ENCODE data around the gene B9D1.

The B9D1 gene

DNA sequence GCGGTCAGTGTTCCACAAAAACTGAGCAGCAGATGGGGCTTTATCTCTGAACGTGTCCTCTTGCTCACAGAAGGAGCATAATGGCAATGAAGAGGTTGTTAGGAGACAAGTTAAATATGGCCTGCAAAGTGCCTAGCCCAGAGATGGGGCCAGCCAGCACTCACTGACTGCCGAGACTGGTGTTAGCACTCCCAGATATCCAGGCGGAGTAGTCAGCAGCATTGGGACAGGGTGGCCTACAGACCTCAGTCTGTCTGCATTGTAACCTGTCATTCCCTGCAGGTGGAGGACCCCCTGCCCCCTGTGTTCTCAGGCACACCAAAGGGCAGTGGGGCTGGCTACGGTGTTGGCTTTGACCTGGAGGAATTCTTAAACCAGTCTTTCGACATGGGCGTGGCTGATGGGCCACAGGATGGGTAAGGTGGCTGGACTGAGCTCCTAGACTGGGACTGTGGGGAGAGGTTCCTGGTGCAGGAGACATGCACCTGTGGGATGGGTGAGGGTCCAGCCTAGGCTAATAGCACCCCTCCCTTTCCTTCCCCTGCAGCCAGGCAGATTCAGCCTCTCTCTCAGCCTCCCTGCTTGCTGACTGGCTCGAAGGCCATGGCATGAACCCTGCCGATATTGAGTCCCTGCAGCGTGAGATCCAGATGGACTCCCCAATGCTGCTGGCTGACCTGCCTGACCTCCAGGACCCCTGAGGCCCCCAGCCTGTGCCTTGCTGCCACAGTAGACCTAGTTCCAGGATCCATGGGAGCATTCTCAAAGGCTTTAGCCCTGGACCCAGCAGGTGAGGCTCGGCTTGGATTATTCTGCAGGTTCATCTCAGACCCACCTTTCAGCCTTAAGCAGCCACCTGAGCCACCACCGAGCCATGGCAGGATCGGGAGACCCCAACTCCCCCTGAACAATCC, 20.3 kb upstream of the B9D1 start:
- H3K4me1 ChIP-seq (ENCODE audit: control insufficient read depth in 1 of 2, insufficient read depth in 2 of 2, low read length in 2 of 2), result peaks cover 31 to 46% of the 10 kb centered on the region in 2 donors
- H3K36me3 ChIP-seq (ENCODE audit: control insufficient read depth in 1 of 2, insufficient read depth in 2 of 2, low read length in 2 of 2), result peaks cover 31 to 58% of the 10 kb centered on the region in 2 donors
- no peaks in the 10 kb centered on the region for H3K9me3 ChIP-seq (ENCODE audit: control insufficient read depth in 1 of 2, low read length in 2 of 2)
- no peak overlapping the region for H3K9ac ChIP-seq (ENCODE audit: low read depth in 1 of 2, low read length in 2 of 2)
- no peak overlapping the region for H3K27ac ChIP-seq (ENCODE audit: low read depth, low read length)
- H3K27me3 ChIP-seq (ENCODE audit: control insufficient read depth in 1 of 2, insufficient read depth in 2 of 2, low read length in 2 of 2), result no peaks in the 10 kb centered on the region
- H3K4me3 ChIP-seq (ENCODE audit: low read depth in 1 of 2, low read length in 2 of 2), result no peak overlapping the region

DNA sequence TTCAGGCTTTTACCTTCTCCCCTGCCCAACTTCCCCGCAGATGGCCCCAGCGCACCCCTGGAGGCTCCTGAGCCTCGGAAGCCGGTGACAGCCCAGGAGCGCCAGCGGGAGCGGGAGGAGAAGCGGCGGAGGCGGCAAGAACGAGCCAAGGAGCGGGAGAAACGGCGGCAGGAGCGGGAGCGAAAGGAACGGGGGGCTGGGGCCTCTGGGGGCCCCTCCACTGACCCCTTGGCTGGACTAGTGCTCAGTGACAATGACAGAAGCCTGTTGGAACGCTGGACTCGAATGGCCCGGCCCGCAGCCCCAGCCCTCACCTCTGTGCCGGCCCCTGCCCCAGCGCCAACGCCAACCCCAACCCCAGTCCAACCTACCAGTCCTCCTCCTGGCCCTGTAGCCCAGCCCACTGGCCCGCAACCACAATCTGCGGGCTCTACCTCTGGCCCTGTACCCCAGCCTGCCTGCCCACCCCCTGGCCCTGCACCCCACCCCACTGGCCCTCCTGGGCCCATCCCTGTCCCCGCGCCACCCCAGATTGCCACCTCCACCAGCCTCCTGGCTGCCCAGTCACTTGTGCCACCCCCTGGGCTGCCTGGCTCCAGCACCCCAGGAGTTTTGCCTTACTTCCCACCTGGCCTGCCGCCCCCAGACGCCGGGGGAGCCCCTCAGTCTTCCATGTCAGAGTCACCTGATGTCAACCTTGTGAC, 19.4 kb upstream of the B9D1 start:
- peaks cover 30 to 46% of the 10 kb centered on the region in 2 donors for H3K4me1 ChIP-seq (ENCODE audit: control insufficient read depth in 1 of 2, insufficient read depth in 2 of 2, low read length in 2 of 2)
- no peak overlapping the region for H3K9ac ChIP-seq (ENCODE audit: low read depth in 1 of 2, low read length in 2 of 2)
- no peak overlapping the region for H3K27ac ChIP-seq (ENCODE audit: low read depth, low read length)
- H3K4me3 ChIP-seq (ENCODE audit: low read depth in 1 of 2, low read length in 2 of 2), result no peak overlapping the region
- peaks cover 31 to 58% of the 10 kb centered on the region in 2 donors for H3K36me3 ChIP-seq (ENCODE audit: control insufficient read depth in 1 of 2, insufficient read depth in 2 of 2, low read length in 2 of 2)
- no peaks in the 10 kb centered on the region for H3K27me3 ChIP-seq (ENCODE audit: control insufficient read depth in 1 of 2, insufficient read depth in 2 of 2, low read length in 2 of 2)
- no peaks in the 10 kb centered on the region for H3K9me3 ChIP-seq (ENCODE audit: control insufficient read depth in 1 of 2, low read length in 2 of 2)

DNA sequence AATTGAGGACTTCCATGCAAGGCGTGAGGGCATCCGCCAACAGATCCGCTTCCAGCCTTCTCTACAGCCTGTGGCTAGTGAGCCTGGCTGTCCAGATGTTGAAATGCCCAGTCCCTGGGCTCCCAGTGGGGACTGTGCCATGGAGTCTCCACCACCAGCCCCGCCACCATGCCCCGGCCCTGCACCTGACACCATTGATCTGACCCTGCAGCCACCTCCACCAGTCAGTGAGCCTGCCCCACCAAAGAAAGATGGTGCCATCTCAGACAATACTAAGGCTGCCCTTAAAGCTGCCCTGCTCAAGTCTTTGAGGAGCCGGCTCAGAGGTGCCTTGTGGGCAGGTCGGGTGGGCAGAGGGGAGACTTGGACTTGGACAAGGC, 18.8 kb upstream of the B9D1 start:
- H3K27me3 ChIP-seq (ENCODE audit: control insufficient read depth in 1 of 2, insufficient read depth in 2 of 2, low read length in 2 of 2), result no peaks in the 10 kb centered on the region
- peaks cover 31 to 58% of the 10 kb centered on the region in 2 donors for H3K36me3 ChIP-seq (ENCODE audit: control insufficient read depth in 1 of 2, insufficient read depth in 2 of 2, low read length in 2 of 2)
- H3K9me3 ChIP-seq (ENCODE audit: control insufficient read depth in 1 of 2, low read length in 2 of 2), result no peaks in the 10 kb centered on the region
- no peak overlapping the region for H3K9ac ChIP-seq (ENCODE audit: low read depth in 1 of 2, low read length in 2 of 2)
- no peak overlapping the region for H3K27ac ChIP-seq (ENCODE audit: low read depth, low read length)
- no peak overlapping the region for H3K4me3 ChIP-seq (ENCODE audit: low read depth in 1 of 2, low read length in 2 of 2)
- peaks cover 31 to 42% of the 10 kb centered on the region in 2 donors for H3K4me1 ChIP-seq (ENCODE audit: control insufficient read depth in 1 of 2, insufficient read depth in 2 of 2, low read length in 2 of 2)

DNA sequence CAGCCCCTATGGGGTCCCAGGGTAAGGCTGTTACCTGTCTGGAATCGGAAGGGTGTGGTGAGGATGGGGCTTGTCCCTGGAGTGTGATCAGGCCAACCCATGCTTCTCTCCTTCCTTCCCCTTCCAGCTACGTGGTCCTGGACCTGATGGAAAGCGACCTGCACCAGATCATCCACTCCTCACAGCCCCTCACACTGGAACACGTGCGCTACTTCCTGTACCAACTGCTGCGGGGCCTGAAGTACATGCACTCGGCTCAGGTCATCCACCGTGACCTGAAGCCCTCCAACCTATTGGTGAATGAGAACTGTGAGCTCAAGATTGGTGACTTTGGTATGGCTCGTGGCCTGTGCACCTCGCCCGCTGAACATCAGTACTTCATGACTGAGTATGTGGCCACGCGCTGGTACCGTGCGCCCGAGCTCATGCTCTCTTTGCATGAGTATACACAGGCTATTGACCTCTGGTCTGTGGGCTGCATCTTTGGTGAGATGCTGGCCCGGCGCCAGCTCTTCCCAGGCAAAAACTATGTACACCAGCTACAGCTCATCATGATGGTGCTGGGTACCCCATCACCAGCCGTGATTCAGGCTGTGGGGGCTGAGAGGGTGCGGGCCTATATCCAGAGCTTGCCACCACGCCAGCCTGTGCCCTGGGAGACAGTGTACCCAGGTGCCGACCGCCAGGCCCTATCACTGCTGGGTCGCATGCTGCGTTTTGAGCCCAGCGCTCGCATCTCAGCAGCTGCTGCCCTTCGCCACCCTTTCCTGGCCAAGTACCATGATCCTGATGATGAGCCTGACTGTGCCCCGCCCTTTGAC, 18.2 kb upstream of the B9D1 start:
- H3K4me3 ChIP-seq (ENCODE audit: low read depth in 1 of 2, low read length in 2 of 2), result no peak overlapping the region
- no peaks in the 10 kb centered on the region for H3K27me3 ChIP-seq (ENCODE audit: control insufficient read depth in 1 of 2, insufficient read depth in 2 of 2, low read length in 2 of 2)
- H3K9me3 ChIP-seq (ENCODE audit: control insufficient read depth in 1 of 2, low read length in 2 of 2), result no peaks in the 10 kb centered on the region
- H3K27ac ChIP-seq (ENCODE audit: low read depth, low read length), result no peak overlapping the region
- no peak overlapping the region for H3K9ac ChIP-seq (ENCODE audit: low read depth in 1 of 2, low read length in 2 of 2)
- peaks cover 31 to 38% of the 10 kb centered on the region in 2 donors for H3K4me1 ChIP-seq (ENCODE audit: control insufficient read depth in 1 of 2, insufficient read depth in 2 of 2, low read length in 2 of 2)
- peaks cover 31 to 58% of the 10 kb centered on the region in 2 donors for H3K36me3 ChIP-seq (ENCODE audit: control insufficient read depth in 1 of 2, insufficient read depth in 2 of 2, low read length in 2 of 2)

DNA sequence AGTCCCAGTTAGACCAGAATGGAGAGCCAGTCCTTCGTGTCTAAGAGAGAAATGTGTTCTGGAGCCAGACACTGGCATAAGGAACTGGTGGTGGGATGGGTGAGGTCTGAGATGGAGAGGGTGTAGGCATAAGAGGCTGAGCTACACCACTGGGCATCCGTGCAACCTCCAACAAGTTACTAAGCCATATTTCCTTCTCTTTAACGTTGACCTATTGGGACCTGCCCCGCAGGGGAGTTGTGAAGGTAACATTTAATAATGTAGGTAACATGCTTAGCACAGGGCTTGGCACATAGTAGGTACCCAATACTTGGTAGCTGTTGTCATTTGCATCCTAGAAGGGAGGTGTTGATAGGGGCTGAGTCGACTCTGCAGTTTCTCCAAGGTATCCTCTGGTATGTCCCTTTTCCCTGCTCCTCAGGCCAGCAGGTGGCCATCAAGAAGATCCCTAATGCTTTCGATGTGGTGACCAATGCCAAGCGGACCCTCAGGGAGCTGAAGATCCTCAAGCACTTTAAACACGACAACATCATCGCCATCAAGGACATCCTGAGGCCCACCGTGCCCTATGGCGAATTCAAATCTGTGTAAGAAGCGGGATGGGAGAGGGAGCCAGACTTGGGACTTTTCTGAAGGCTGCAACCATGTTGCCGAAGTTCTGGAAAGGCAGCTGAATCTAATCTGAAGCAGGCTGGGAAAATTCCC, 17.0 kb upstream of the B9D1 start:
- Histone ChIP-seq H3K36me3 (ENCODE audit: control insufficient read depth in 1 of 2, insufficient read depth in 2 of 2, low read length in 2 of 2) (peaks cover 31 to 47% of the 10 kb centered on the region in 2 donors), H3K27ac (ENCODE audit: low read depth, low read length) (no peak overlapping the region), H3K4me3 (ENCODE audit: low read depth in 1 of 2, low read length in 2 of 2) (peak overlapping the region; percentile 78 to 86), H3K9ac (ENCODE audit: low read depth in 1 of 2, low read length in 2 of 2) (peak overlapping the region; percentile 76 to 85), H3K27me3 (ENCODE audit: control insufficient read depth in 1 of 2, insufficient read depth in 2 of 2, low read length in 2 of 2) (no peaks in the 10 kb centered on the region), H3K9me3 (ENCODE audit: control insufficient read depth in 1 of 2, low read length in 2 of 2) (no peaks in the 10 kb centered on the region), H3K4me1 (ENCODE audit: control insufficient read depth in 1 of 2, insufficient read depth in 2 of 2, low read length in 2 of 2) (peaks cover 23 to 26% of the 10 kb centered on the region in 2 donors)

DNA sequence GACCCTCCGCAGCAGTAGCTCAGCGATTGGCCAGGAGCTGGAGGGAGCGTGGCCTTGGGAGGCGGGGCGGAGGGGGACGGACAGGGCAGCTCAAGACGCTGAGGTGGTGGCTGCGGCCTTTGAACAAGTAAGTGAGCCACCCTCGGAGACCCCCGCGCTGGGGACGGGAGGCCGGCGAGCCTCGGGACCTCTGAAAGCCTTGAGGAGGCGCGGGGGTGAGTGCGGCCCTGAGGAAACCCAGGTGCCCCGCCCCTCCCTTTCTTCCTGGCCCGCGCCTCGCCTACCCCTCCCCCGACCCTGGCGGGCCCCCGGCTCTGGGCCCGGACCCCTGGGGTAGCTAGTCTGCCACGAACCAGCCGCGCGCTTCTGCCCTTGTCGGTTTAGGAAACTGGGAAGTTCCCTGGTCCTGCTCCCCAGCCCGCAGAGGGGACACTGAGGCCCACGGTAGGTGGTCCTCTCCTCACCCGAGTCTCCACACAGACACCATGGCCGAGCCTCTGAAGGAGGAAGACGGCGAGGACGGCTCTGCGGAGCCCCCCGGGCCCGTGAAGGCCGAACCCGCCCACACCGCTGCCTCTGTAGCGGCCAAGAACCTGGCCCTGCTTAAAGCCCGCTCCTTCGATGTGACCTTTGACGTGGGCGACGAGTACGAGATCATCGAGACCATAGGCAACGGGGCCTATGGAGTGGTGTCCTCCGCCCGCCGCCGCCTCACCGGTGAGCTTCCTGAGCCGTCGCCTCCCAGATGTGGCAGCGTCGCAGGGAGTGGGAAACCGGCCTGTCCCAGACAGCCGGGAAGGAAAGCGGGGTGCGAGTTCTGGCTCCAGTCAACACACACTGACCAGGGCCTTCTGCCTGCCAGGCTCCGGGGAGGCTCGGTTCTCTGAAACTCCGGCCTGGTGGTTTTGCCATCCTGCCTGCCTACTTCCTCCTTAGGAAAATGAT, 16.2 kb upstream of the B9D1 start, which contains the start of gene MAPK7:
Gene MAPK7, plus strand, starts transcription at position 83 of the 945 bp plus-strand sequence. Its CDS starts 403 bp downstream, at position 486.
- Histone ChIP-seq H3K9ac (ENCODE audit: low read depth in 1 of 2, low read length in 2 of 2) (peak within 1 kb of the TSS; percentile 76 to 92), H3K36me3 (ENCODE audit: control insufficient read depth in 1 of 2, insufficient read depth in 2 of 2, low read length in 2 of 2) (peaks cover 26 to 42% of the 10 kb centered on the region in 2 donors), H3K9me3 (ENCODE audit: control insufficient read depth in 1 of 2, low read length in 2 of 2) (no peaks in the 10 kb centered on the region), H3K27ac (ENCODE audit: low read depth, low read length) (peak within 1 kb of the TSS; percentile 97), H3K4me3 (ENCODE audit: low read depth in 1 of 2, low read length in 2 of 2) (peak within 1 kb of the TSS; percentile 78 to 91), H3K4me1 (ENCODE audit: control insufficient read depth in 1 of 2, insufficient read depth in 2 of 2, low read length in 2 of 2) (peaks cover 15 to 18% of the 10 kb centered on the region in 2 donors), H3K27me3 (ENCODE audit: control insufficient read depth in 1 of 2, insufficient read depth in 2 of 2, low read length in 2 of 2) (no peaks in the 10 kb centered on the region)

DNA sequence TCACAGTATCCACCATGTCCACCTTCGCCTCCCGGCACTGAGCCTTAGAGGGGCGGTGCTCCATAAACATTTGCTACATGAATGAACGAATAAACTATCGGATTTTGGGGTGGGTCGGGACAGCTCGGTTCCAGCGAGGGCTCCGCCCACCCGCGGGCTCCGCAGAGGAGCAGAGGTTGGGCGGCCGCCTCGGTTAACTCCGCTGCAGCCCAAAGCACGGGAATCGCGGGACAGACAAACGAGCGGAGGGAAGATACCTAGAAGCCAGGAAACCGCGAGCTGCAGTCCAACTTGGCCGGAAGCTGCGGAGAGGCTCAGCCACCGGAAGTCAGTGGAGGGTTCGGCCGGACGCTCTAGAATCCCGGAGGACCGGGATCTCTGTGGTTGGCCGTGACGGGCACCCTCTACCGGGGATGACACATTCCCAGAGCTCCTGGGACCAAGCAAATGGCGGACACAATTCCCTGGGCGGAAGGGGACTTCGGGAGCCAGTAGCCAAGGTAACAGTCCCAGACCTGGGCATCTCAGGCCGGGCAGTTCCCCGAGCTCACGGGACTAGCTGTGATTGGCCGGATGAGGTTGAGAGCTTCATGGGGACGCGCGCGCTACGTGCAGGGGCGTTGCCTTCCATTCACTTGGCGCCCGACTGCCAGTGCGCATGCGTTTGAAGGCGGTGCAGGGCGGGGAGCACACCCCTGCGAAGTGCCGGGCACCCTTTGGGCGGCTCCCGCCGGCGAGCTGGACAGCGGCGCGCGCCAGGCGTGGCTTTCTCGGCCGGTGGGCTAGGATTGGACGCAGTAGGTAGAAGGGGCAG, 15.3 kb upstream of the B9D1 start:
- Histone ChIP-seq H3K36me3 (ENCODE audit: control insufficient read depth in 1 of 2, insufficient read depth in 2 of 2, low read length in 2 of 2) (peaks cover 19 to 33% of the 10 kb centered on the region in 2 donors), H3K4me3 (ENCODE audit: low read depth in 1 of 2, low read length in 2 of 2) (peak overlapping the region; percentile 78 to 91), H3K9ac (ENCODE audit: low read depth in 1 of 2, low read length in 2 of 2) (peak overlapping the region; percentile 76 to 92), H3K9me3 (ENCODE audit: control insufficient read depth in 1 of 2, low read length in 2 of 2) (no peaks in the 10 kb centered on the region), H3K27ac (ENCODE audit: low read depth, low read length) (peak overlapping the region; percentile 97), H3K4me1 (ENCODE audit: control insufficient read depth in 1 of 2, insufficient read depth in 2 of 2, low read length in 2 of 2) (peaks cover 13 to 17% of the 10 kb centered on the region in 2 donors), H3K27me3 (ENCODE audit: control insufficient read depth in 1 of 2, insufficient read depth in 2 of 2, low read length in 2 of 2) (no peaks in the 10 kb centered on the region)

DNA sequence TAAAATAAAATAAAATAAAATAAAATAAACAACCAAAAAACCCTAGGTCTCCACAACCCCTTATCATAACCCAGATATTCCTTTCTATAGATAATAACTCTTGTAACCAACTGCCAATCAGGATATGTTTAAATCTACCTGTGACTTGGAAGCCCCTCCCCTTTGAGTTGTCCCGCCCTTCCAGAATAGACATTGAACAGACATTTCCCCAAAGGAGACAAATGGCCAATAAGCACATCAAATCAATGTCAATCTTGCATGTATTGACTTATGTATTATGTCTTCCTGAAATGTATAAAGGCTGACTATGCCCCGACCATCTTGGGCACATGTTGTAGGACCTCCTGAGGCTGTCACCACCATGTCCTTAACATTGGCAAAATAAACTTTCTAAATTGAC, 14.3 kb upstream of the B9D1 start:
- Histone ChIP-seq H3K4me3 (ENCODE audit: low read depth in 1 of 2, low read length in 2 of 2) (peak overlapping the region; percentile 78 to 91), H3K27ac (ENCODE audit: low read depth, low read length) (no peak overlapping the region), H3K9me3 (ENCODE audit: control insufficient read depth in 1 of 2, low read length in 2 of 2) (no peaks in the 10 kb centered on the region), H3K36me3 (ENCODE audit: control insufficient read depth in 1 of 2, insufficient read depth in 2 of 2, low read length in 2 of 2) (peaks cover 13 to 24% of the 10 kb centered on the region in 2 donors), H3K27me3 (ENCODE audit: control insufficient read depth in 1 of 2, insufficient read depth in 2 of 2, low read length in 2 of 2) (no peaks in the 10 kb centered on the region), H3K9ac (ENCODE audit: low read depth in 1 of 2, low read length in 2 of 2) (peak overlapping the region; percentile 76 to 92), H3K4me1 (ENCODE audit: control insufficient read depth in 1 of 2, insufficient read depth in 2 of 2, low read length in 2 of 2) (peaks cover 13 to 17% of the 10 kb centered on the region in 2 donors)

Data from duodenal mucosa (tissue), 2 donors.